ENCODE results near the gene FADS6. TPM values are rescaled to one million over a fixed set of nuclear protein-coding genes. Genes with fewer than 3 reads are reported as not detected.
A peak's percentile ranks its signal among the peaks of the same experiment; 100 is the strongest.
"Not testable (repeated sequence)": the region's sequence is repeated elsewhere in the genome, so short reads cannot be mapped to it uniquely, and the experiment has no call there.

Gene FADS6
- polyA plus RNA-seq, 1 donor (not counting 4 experiments of a cell fraction or from before 2014, with no cell fraction given): 0.07 TPM

DNA sequence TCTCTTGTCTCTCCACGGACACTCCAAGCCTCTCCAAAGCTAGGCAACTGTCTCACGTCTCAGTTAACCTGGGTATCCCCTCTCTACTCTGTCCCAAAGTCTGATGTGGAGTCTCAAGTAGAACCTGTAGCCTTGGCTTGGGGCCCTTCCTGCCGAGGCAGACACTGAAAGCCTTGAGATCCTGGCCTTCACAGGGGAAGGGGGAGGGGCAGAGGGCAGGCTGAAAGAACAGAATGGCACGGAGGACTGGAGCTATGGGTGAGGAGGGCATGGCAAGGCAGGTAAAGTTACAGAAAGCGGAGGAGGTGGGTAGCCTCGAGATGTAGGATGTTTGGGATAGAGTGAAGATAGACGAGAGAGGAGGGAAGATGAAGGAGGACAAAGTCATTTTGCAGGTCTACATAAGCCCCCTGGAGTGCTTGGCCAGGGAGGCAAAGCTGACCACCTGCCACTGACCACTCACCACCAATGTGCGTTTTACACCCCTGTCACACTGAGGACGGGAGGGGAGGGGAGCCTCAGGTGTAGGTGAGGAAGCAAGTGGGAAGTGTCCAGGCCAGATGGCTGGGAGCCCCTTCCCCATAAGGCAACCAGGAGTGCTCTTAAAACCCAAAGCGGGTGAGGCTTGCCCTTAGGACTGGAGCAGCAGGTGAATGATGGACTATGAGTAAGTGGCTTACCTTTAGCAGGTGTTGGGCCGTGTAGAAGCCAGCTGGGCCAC, 21.9 kb downstream of the FADS6 start:
- Histone ChIP-seq H3K4me2 (ENCODE audit: control insufficient read depth, extremely low read depth, insufficient read depth, low read depth, low read length) (peak overlapping the region; percentile 87), H3K27me3 (ENCODE audit: control insufficient read depth, extremely low read depth, insufficient read depth, low read length) (no peaks in the 10 kb centered on the region), H2AFZ (ENCODE audit: control insufficient read depth, low read length) (no peak overlapping the region), H4K20me1 (ENCODE audit: control insufficient read depth, extremely low read depth, insufficient read depth, low read length) (no peaks in the 10 kb centered on the region), H3K9me3 (ENCODE audit: control insufficient read depth, low read depth, low read length) (no peaks in the 10 kb centered on the region), H3K4me3 (ENCODE audit: control insufficient read depth in 2 of 3, extremely low read depth in 1 of 3, insufficient read depth in 2 of 3, low read depth in 1 of 3, low read length in 3 of 3) (peak overlapping the region; percentile 77 to 95 (median 92)), H3K79me2 (ENCODE audit: control insufficient read depth, insufficient read depth, low read length) (peaks cover 8% of the 10 kb centered on the region), H3K4me1 (ENCODE audit: control insufficient read depth, extremely low read depth, insufficient read depth, low read length) (peaks cover 21% of the 10 kb centered on the region), H3K36me3 (ENCODE audit: control insufficient read depth in 2 of 2, extremely low read depth in 1 of 2, insufficient read depth in 2 of 2, low read length in 2 of 2) (peaks cover 0 to 2% of the 10 kb centered on the region in 2 experiments), H3K9me1 (ENCODE audit: control insufficient read depth, extremely low read depth, insufficient read depth, low read length) (no peaks in the 10 kb centered on the region), H3K9ac (ENCODE audit: control insufficient read depth, extremely low read depth, insufficient read depth, low read length) (no peak overlapping the region), H3K27ac (ENCODE audit: control insufficient read depth, insufficient read depth, low read length) (no peak overlapping the region)
- TF ChIP-seq, protein P1, sequence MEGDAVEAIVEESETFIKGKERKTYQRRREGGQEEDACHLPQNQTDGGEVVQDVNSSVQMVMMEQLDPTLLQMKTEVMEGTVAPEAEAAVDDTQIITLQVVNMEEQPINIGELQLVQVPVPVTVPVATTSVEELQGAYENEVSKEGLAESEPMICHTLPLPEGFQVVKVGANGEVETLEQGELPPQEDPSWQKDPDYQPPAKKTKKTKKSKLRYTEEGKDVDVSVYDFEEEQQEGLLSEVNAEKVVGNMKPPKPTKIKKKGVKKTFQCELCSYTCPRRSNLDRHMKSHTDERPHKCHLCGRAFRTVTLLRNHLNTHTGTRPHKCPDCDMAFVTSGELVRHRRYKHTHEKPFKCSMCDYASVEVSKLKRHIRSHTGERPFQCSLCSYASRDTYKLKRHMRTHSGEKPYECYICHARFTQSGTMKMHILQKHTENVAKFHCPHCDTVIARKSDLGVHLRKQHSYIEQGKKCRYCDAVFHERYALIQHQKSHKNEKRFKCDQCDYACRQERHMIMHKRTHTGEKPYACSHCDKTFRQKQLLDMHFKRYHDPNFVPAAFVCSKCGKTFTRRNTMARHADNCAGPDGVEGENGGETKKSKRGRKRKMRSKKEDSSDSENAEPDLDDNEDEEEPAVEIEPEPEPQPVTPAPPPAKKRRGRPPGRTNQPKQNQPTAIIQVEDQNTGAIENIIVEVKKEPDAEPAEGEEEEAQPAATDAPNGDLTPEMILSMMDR (optimal IDR thresholded peaks at IDR 0.05 in 1 of 3, IDR thresholded peaks at IDR 0.05 in 1 of 3, conservative IDR thresholded peaks at IDR 0.05 in 1 of 3; ENCODE audit: extremely low read depth in 1 of 3, insufficient read depth in 2 of 3, low read length in 3 of 3): no peak
- TF ChIP-seq EZH2 (IDR thresholded peaks at IDR 0.05; ENCODE audit: low read length): no peak
- dilution Hi-C loops (cut with MboI; ENCODE audit: extremely low pct_ligation_motif_present, low sequenced_read_pairs): no loop called here
- DNase-seq (ENCODE audit: low read depth, low spot score) (no peak), FAIRE-seq (no peak)

DNA sequence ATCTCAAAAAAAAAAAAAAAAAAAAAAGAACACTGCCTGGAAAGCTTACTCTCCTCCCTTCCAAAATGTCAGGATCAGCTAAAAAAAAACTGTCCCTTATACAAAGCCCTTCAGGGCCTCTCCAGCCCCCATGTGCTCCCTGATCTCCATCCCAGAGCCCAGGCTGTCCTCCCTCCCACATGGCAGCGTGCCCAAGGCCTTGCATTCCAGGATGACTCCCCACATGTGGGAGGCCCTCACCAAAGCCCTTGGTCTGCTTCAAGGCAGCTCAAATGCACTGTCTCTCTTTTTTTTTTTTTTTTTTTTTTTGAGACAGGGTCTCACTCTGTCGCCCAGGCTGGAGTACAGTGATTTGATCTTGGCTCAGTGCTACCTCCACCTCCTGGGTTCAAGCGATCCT, 22.9 kb downstream of the FADS6 start:
- H3K27ac ChIP-seq (ENCODE audit: control insufficient read depth, insufficient read depth, low read length): no peak overlapping the region
- H3K36me3 ChIP-seq (ENCODE audit: control insufficient read depth in 2 of 2, extremely low read depth in 1 of 2, insufficient read depth in 2 of 2, low read length in 2 of 2): peaks cover 0 to 2% of the 10 kb centered on the region in 2 experiments
- no peaks in the 10 kb centered on the region for H4K20me1 ChIP-seq (ENCODE audit: control insufficient read depth, extremely low read depth, insufficient read depth, low read length)
- peaks cover 8% of the 10 kb centered on the region for H3K79me2 ChIP-seq (ENCODE audit: control insufficient read depth, insufficient read depth, low read length)
- no peak overlapping the region for H3K4me3 ChIP-seq (ENCODE audit: control insufficient read depth in 2 of 3, extremely low read depth in 1 of 3, insufficient read depth in 2 of 3, low read depth in 1 of 3, low read length in 3 of 3)
- no peaks in the 10 kb centered on the region for H3K27me3 ChIP-seq (ENCODE audit: control insufficient read depth, extremely low read depth, insufficient read depth, low read length)
- H3K9ac ChIP-seq (ENCODE audit: control insufficient read depth, extremely low read depth, insufficient read depth, low read length): no peak overlapping the region
- H3K4me2 ChIP-seq (ENCODE audit: control insufficient read depth, extremely low read depth, insufficient read depth, low read depth, low read length): no peak overlapping the region
- dilution Hi-C loops (cut with MboI; ENCODE audit: extremely low pct_ligation_motif_present, low sequenced_read_pairs): no loop called here
- H2AFZ ChIP-seq (ENCODE audit: control insufficient read depth, low read length): no peak overlapping the region
- no peak for TF ChIP-seq EZH2 (IDR thresholded peaks at IDR 0.05; ENCODE audit: low read length)
- TF ChIP-seq, protein P1 (optimal IDR thresholded peaks at IDR 0.05 in 1 of 3, IDR thresholded peaks at IDR 0.05 in 1 of 3, conservative IDR thresholded peaks at IDR 0.05 in 1 of 3; ENCODE audit: extremely low read depth in 1 of 3, insufficient read depth in 2 of 3, low read length in 3 of 3): no peak
- FAIRE-seq: no peak
- H3K4me1 ChIP-seq (ENCODE audit: control insufficient read depth, extremely low read depth, insufficient read depth, low read length): peaks cover 21% of the 10 kb centered on the region
- H3K9me3 ChIP-seq (ENCODE audit: control insufficient read depth, low read depth, low read length): no peaks in the 10 kb centered on the region
- DNase-seq (ENCODE audit: low read depth, low spot score): no peak
- H3K9me1 ChIP-seq (ENCODE audit: control insufficient read depth, extremely low read depth, insufficient read depth, low read length): no peaks in the 10 kb centered on the region

DNA sequence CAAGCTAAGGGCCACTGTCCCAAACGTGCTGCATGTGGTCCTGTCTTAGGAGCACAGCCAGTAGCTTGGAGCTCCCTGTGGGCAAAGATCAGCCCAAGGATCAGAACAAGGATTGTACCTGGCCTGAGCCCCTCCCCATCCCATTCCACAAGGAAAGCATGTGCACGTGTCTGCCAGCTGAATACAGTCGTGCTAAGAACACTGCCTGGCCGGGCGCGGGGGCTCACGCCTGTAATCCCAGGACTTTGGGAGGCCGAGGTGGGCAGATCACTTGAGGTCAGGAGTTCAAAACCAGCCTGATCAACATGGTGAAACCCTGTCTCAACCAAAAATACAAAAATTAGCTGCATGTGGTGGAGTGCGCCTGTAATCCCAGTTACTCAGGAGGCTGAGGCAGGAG, 23.4 kb downstream of the FADS6 start:
- H3K9me3 ChIP-seq (ENCODE audit: control insufficient read depth, low read depth, low read length); FAIRE-seq; H3K36me3 ChIP-seq (ENCODE audit: control insufficient read depth in 2 of 2, extremely low read depth in 1 of 2, insufficient read depth in 2 of 2, low read length in 2 of 2); dilution Hi-C loops (cut with MboI; ENCODE audit: extremely low pct_ligation_motif_present, low sequenced_read_pairs); H3K27ac ChIP-seq (ENCODE audit: control insufficient read depth, insufficient read depth, low read length); H4K20me1 ChIP-seq (ENCODE audit: control insufficient read depth, extremely low read depth, insufficient read depth, low read length); H3K4me3 ChIP-seq (ENCODE audit: control insufficient read depth in 2 of 3, extremely low read depth in 1 of 3, insufficient read depth in 2 of 3, low read depth in 1 of 3, low read length in 3 of 3); H2AFZ ChIP-seq (ENCODE audit: control insufficient read depth, low read length); DNase-seq (ENCODE audit: low read depth, low spot score); H3K4me2 ChIP-seq (ENCODE audit: control insufficient read depth, extremely low read depth, insufficient read depth, low read depth, low read length); H3K27me3 ChIP-seq (ENCODE audit: control insufficient read depth, extremely low read depth, insufficient read depth, low read length); H3K79me2 ChIP-seq (ENCODE audit: control insufficient read depth, insufficient read depth, low read length); H3K9ac ChIP-seq (ENCODE audit: control insufficient read depth, extremely low read depth, insufficient read depth, low read length); H3K9me1 ChIP-seq (ENCODE audit: control insufficient read depth, extremely low read depth, insufficient read depth, low read length): not testable (repeated sequence)
- peaks cover 21% of the 10 kb centered on the region for H3K4me1 ChIP-seq (ENCODE audit: control insufficient read depth, extremely low read depth, insufficient read depth, low read length)

Data from keratinocyte (primary cell).